Mesendoderm (in vitro differentiated cells): ENCODE results near the gene STARD5.

Experiments used
- DNase-seq: peaks from one replicate; pipeline ENCODE4 v3.0.0; 2013
- H2AK5ac ChIP-seq: 2 replicates; pipeline ENCODE4 v1.6.1; 2013; ENCODE audit warnings: low read length, inconsistent platforms
- H2BK120ac ChIP-seq: 2 replicates; pipeline ENCODE4 v1.6.1; 2013; ENCODE audit warnings: low read depth, mild to moderate bottlenecking, low read length, moderate library complexity, mixed read lengths
- H2BK15ac ChIP-seq: replicated peaks from 2 replicates; pipeline ENCODE4 v1.6.1; 2013; ENCODE audit warnings: low read depth, mild to moderate bottlenecking, moderate library complexity
- H2BK5ac ChIP-seq: 2 replicates; pipeline ENCODE4 v1.6.1; 2013; ENCODE audit warnings: low read length, inconsistent platforms
- H3K18ac ChIP-seq: 2 replicates; pipeline ENCODE4 v1.6.1; 2013; ENCODE audit warnings: mild to moderate bottlenecking, low read length, mixed read lengths
- H3K23ac ChIP-seq: one replicate; pipeline ENCODE4 v1.6.1; 2013; ENCODE audit warnings: low read length
- H3K27ac ChIP-seq: 2 replicates; pipeline ENCODE4 v1.5.1; 2013; ENCODE audit warnings: low read depth, mild to moderate bottlenecking, inconsistent platforms, low read length, moderate library complexity
- H3K27me3 ChIP-seq: 2 replicates; pipeline ENCODE4 v1.6.1; 2013; ENCODE audit warnings: low read length, control low read depth, mild to moderate bottlenecking, inconsistent platforms; ENCODE audit not compliant: insufficient read depth, poor library complexity
- H3K36me3 ChIP-seq: 2 replicates; pipeline ENCODE4 v1.6.1; 2013; ENCODE audit warnings: low read length, inconsistent platforms; ENCODE audit not compliant: control insufficient read depth, insufficient read depth
- H3K4ac ChIP-seq: one replicate; pipeline ENCODE4 v1.6.1; 2013; ENCODE audit warnings: low read depth, mild to moderate bottlenecking, low read length, moderate library complexity
- H3K4me1 ChIP-seq: 2 replicates; pipeline ENCODE4 v1.6.1; 2013; ENCODE audit warnings: low read depth, low read length, inconsistent platforms; ENCODE audit not compliant: control insufficient read depth
- H3K4me2 ChIP-seq: 2 replicates; pipeline ENCODE4 v1.6.1; 2013; ENCODE audit warnings: low read length
- H3K4me3 ChIP-seq: 2 replicates; pipeline ENCODE4 v1.5.1; 2013; ENCODE audit warnings: mild to moderate bottlenecking, low read length
- H3K56ac ChIP-seq: one replicate; pipeline ENCODE4 v1.6.1; 2013; ENCODE audit warnings: low read length
- H3K79me1 ChIP-seq: 2 replicates; pipeline ENCODE4 v1.6.1; 2013; ENCODE audit warnings: low read length, inconsistent platforms
- H3K79me2 ChIP-seq: 2 replicates; pipeline ENCODE4 v1.6.1; 2013; ENCODE audit warnings: mild to moderate bottlenecking, low read length; ENCODE audit not compliant: control insufficient read depth, insufficient read depth
- H3K9ac ChIP-seq: 2 replicates; pipeline ENCODE4 v1.6.1; 2013; ENCODE audit warnings: low read length, inconsistent platforms
- H4K5ac ChIP-seq: one replicate; pipeline ENCODE4 v1.6.1; 2013; ENCODE audit warnings: low read length
- H4K8ac ChIP-seq: one replicate; pipeline ENCODE4 v1.6.1; 2013; ENCODE audit warnings: low read depth, mild to moderate bottlenecking, control low read depth, low read length, moderate library complexity
- WGBS: extraction: QIAGEN DNeasy Blood & Tissue Kit; methylation state at CpG from one replicate; pipeline ENCODE4 v1.1.7; 2013; ENCODE audit warnings: low lambda C conversion rate, missing lambda C conversion rate; ENCODE audit not compliant: insufficient coverage; ENCODE audit errors: extremely low coverage; 5-methylcytosine and 5-hydroxymethylcytosine counted together

STARD5 gene

GRCh38 chr15:81362790-81363189, 38.8 kb upstream of the STARD5 start:
- H3K79me2 ChIP-seq = no peaks in the 10 kb centered on the region
- no peak overlapping the region for H3K18ac ChIP-seq
- no peak overlapping the region for H3K4ac ChIP-seq
- no peak for DNase-seq
- WGBS = no CpG with 5 or more reads among the region's 11 CpGs
- no peaks in the 10 kb centered on the region for H3K27me3 ChIP-seq
- no peak overlapping the region for H2BK120ac ChIP-seq
- no peak overlapping the region for H3K9ac ChIP-seq
- no peak overlapping the region for H2AK5ac ChIP-seq
- H3K4me1 ChIP-seq = no peaks in the 10 kb centered on the region
- H2BK5ac ChIP-seq = no peak overlapping the region
- no peak overlapping the region for H3K23ac ChIP-seq
- H3K4me2 ChIP-seq = no peak overlapping the region
- H4K8ac ChIP-seq = no peak overlapping the region
- H3K4me3 ChIP-seq = no peak overlapping the region
- H2BK15ac ChIP-seq = no peak overlapping the region
- H3K27ac ChIP-seq = no peak overlapping the region
- H3K79me1 ChIP-seq = no peaks in the 10 kb centered on the region
- H3K36me3 ChIP-seq = no peaks in the 10 kb centered on the region
- H4K5ac ChIP-seq = no peak overlapping the region
- H3K56ac ChIP-seq = no peak overlapping the region

- Histone ChIP-seq H3K4me3 (no peak overlapping the region), H3K4me1 (no peaks in the 10 kb centered on the region), H2BK5ac (no peak overlapping the region), H3K18ac (no peak overlapping the region), H3K27me3 (no peaks in the 10 kb centered on the region), H3K4ac (no peak overlapping the region), H2BK15ac (no peak overlapping the region), H2BK120ac (no peak overlapping the region), H4K8ac (no peak overlapping the region), H3K79me1 (no peaks in the 10 kb centered on the region), H3K9ac (no peak overlapping the region), H3K56ac (no peak overlapping the region), H3K36me3 (no peaks in the 10 kb centered on the region), H3K27ac (no peak overlapping the region), H3K4me2 (no peak overlapping the region), H3K23ac (peak overlapping the region; percentile 75), H2AK5ac (no peak overlapping the region), H4K5ac (no peak overlapping the region), H3K79me2 (no peaks in the 10 kb centered on the region)
- no CpG with 5 or more reads among the region's 7 CpGs for WGBS
- DNase-seq = no peak
Measured at GRCh38 chr15:81361891-81362290, 38.0 kb upstream of the STARD5 start.

GRCh38 chr15:81360491-81360890, 36.5 kb upstream of the STARD5 start:
- WGBS = no CpG with 5 or more reads among the region's 5 CpGs
- H3K27ac ChIP-seq = no peak overlapping the region

GRCh38 chr15:81358248-81358647, 34.3 kb upstream of the STARD5 start:
- no peaks in the 10 kb centered on the region for H3K79me2 ChIP-seq
- no peak overlapping the region for H3K4ac ChIP-seq
- H2BK15ac ChIP-seq = no peak overlapping the region
- no peak overlapping the region for H3K9ac ChIP-seq
- no peak overlapping the region for H3K27ac ChIP-seq
- no peaks in the 10 kb centered on the region for H3K36me3 ChIP-seq
- no CpG with 5 or more reads among the region's 6 CpGs for WGBS
- H3K4me2 ChIP-seq = no peak overlapping the region
- no peaks in the 10 kb centered on the region for H3K79me1 ChIP-seq
- H2BK120ac ChIP-seq = no peak overlapping the region
- H3K4me1 ChIP-seq = no peaks in the 10 kb centered on the region
- no peak for DNase-seq
- H3K18ac ChIP-seq = no peak overlapping the region
- no peak overlapping the region for H3K56ac ChIP-seq
- no peak overlapping the region for H4K5ac ChIP-seq
- no peak overlapping the region for H4K8ac ChIP-seq
- H3K27me3 ChIP-seq = no peaks in the 10 kb centered on the region
- H2AK5ac ChIP-seq = no peak overlapping the region
- no peak overlapping the region for H3K4me3 ChIP-seq
- no peak overlapping the region for H2BK5ac ChIP-seq
- no peak overlapping the region for H3K23ac ChIP-seq

More at GRCh38 chr15:81360491-81360890, 36.5 kb upstream of the STARD5 start:
- Histone ChIP-seq H3K56ac (no peak overlapping the region), H2BK15ac (no peak overlapping the region), H3K4ac (no peak overlapping the region), H4K8ac (no peak overlapping the region), H3K27me3 (no peaks in the 10 kb centered on the region), H2BK5ac (no peak overlapping the region), H3K4me2 (no peak overlapping the region), H3K9ac (no peak overlapping the region), H3K79me1 (no peaks in the 10 kb centered on the region), H2BK120ac (no peak overlapping the region), H3K4me3 (no peak overlapping the region), H3K23ac (no peak overlapping the region), H3K79me2 (no peaks in the 10 kb centered on the region), H3K18ac (no peak overlapping the region), H2AK5ac (no peak overlapping the region), H4K5ac (no peak overlapping the region), H3K36me3 (no peaks in the 10 kb centered on the region), H3K4me1 (no peaks in the 10 kb centered on the region)
- no peak for DNase-seq

- H2BK15ac ChIP-seq = no peak overlapping the region
- no peaks in the 10 kb centered on the region for H3K27me3 ChIP-seq
- H4K8ac ChIP-seq = no peak overlapping the region
- no peak overlapping the region for H2AK5ac ChIP-seq
- H3K36me3 ChIP-seq = no peaks in the 10 kb centered on the region
- WGBS = no CpG with 5 or more reads among the region's 6 CpGs
- DNase-seq = peak; percentile 52
- no peak overlapping the region for H4K5ac ChIP-seq
- H3K56ac ChIP-seq = no peak overlapping the region
- H2BK120ac ChIP-seq = no peak overlapping the region
- no peak overlapping the region for H3K27ac ChIP-seq
- H3K4me2 ChIP-seq = no peak overlapping the region
- no peaks in the 10 kb centered on the region for H3K79me2 ChIP-seq
- H3K4me3 ChIP-seq = no peak overlapping the region
- no peak overlapping the region for H3K4ac ChIP-seq
- H2BK5ac ChIP-seq = no peak overlapping the region
- H3K4me1 ChIP-seq = no peaks in the 10 kb centered on the region
- H3K23ac ChIP-seq = no peak overlapping the region
- no peaks in the 10 kb centered on the region for H3K79me1 ChIP-seq
- H3K9ac ChIP-seq = no peak overlapping the region
- no peak overlapping the region for H3K18ac ChIP-seq
Measured at GRCh38 chr15:81357180-81357686, 33.3 kb upstream of the STARD5 start.

- H4K5ac ChIP-seq = no peak overlapping the region
- H3K4ac ChIP-seq = no peak overlapping the region
- H3K56ac ChIP-seq = no peak overlapping the region
- H3K36me3 ChIP-seq = no peaks in the 10 kb centered on the region
- H3K23ac ChIP-seq = peak overlapping the region; percentile 24
- no peak overlapping the region for H3K27ac ChIP-seq
- no CpG with 5 or more reads among the region's 5 CpGs for WGBS
- H3K4me2 ChIP-seq = no peak overlapping the region
- H3K79me2 ChIP-seq = no peaks in the 10 kb centered on the region
- H2BK120ac ChIP-seq = no peak overlapping the region
- H3K18ac ChIP-seq = no peak overlapping the region
- no peaks in the 10 kb centered on the region for H3K27me3 ChIP-seq
- no peak for DNase-seq
- H2AK5ac ChIP-seq = no peak overlapping the region
- H3K79me1 ChIP-seq = no peaks in the 10 kb centered on the region
- no peaks in the 10 kb centered on the region for H3K4me1 ChIP-seq
- H3K9ac ChIP-seq = no peak overlapping the region
- no peak overlapping the region for H3K4me3 ChIP-seq
- no peak overlapping the region for H2BK15ac ChIP-seq
- no peak overlapping the region for H4K8ac ChIP-seq
- no peak overlapping the region for H2BK5ac ChIP-seq
Measured at GRCh38 chr15:81356252-81356651, 32.3 kb upstream of the STARD5 start.
